SKM-1 (cell line): Measurements from ENCODE around the gene MAP1LC3B2.
A peak's percentile ranks its signal among the peaks of the same experiment; 100 is the strongest.

Experiments
- DNase-seq: peaks from one replicate; lab custom pipeline; 2025; ENCODE audit not compliant: unreplicated experiment; lab: John Stamatoyannopoulos, UW

The MAP1LC3B2 gene

DNA sequence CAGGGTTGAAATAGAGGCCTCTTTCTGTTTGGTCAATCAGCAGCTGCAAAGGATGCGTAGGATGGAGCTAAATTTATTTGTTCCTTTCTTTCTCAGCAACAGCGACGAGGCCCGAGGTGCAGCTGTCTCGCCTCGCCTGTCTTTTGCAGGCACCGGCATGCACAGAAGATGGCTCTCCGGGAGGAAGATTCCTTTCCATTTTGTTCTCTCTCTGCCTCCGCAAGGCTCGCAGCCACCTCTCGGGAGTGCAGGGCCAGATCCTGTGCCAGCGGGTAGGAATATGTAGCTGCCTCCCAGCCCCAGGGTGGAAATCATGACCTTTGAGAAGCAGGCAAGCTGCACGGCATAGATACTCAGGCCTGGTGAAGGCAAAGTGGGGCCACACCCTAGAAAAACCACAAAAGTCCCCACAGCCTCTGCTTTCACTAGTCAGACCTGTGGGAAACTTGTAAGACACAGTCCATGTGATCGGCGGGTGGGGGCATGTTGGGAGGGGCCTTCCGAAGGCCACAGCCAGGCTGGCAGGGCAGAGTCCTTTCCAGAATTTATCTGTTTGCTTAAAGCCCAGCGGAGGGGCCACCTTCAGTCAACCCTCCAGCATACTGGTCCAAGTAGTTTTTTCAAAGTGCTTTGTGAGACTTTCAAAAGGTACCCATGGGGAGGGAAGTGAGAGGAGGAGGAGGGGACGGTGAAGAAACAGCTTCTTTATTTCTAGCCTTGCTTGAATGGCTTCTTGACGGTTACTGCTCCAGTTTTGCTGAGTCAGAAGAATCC is at the start of gene MAP1LC3B2:
Gene MAP1LC3B2, plus strand, starts transcription at position 220 of the 774 bp plus-strand sequence. CDS start 16,562 bp downstream, outside the sequence.
- peak; percentile 73 for DNase-seq

DNA sequence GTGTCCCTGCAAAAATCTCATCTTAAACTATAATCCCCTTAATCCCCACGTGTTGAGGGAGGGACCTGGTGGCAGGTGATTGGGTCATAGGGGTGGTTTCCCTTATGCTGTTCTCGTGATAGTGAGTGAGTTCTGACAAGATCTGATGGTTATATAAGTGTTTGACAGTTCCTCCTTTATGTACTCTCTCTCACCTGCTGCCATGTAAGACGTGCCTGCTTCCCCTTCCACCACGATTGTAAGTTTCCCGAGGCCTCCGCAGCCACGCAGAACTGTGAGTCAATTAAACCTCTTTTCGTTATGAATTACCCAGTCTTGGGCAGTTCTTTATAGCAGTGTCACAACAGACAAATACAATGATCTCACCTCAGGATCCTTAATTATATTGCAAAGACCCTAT is 45.2 kb upstream of the MAP1LC3B2 start:
- no peak for DNase-seq

GRCh38 chr12:116515684-116516083 is 43.5 kb upstream of the MAP1LC3B2 start:
- DNase-seq = no peak

GRCh38 chr12:116516657-116517056 is 42.5 kb upstream of the MAP1LC3B2 start:
- DNase-seq = no peak

DNA sequence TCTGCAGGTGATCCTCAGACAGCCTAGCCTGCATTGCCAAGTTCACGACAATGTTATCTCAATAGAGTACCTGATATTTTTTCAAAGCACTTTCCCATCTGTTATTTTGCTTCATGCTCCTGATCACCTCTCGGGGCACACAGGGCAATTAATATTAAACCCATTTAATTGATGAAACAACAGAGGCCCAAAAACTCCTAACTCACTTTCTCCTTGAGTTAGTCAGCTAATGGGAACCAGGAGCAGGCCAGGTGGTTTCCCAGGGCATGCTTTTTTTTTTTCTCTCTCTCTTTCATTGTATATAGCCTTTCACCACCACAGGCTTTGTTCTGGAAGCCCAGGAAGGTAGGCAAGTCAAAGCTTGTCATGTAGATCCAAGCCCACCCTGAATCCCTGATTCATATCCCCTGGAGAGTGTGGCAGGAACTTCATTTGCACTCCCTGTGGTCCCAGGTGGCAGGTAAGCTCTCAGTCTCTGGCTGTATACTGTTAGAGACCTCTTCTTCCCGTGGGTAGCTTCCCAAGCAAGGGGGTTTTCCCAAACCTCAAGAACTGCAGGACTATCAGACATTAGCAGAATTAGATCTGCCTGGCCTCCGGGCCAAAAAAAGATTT is 41.6 kb upstream of the MAP1LC3B2 start:
- DNase-seq = no peak

- DNase-seq = no peak
These were observed 38.9 kb upstream of the MAP1LC3B2 start for GRCh38 chr12:116520225-116520760.

DNA sequence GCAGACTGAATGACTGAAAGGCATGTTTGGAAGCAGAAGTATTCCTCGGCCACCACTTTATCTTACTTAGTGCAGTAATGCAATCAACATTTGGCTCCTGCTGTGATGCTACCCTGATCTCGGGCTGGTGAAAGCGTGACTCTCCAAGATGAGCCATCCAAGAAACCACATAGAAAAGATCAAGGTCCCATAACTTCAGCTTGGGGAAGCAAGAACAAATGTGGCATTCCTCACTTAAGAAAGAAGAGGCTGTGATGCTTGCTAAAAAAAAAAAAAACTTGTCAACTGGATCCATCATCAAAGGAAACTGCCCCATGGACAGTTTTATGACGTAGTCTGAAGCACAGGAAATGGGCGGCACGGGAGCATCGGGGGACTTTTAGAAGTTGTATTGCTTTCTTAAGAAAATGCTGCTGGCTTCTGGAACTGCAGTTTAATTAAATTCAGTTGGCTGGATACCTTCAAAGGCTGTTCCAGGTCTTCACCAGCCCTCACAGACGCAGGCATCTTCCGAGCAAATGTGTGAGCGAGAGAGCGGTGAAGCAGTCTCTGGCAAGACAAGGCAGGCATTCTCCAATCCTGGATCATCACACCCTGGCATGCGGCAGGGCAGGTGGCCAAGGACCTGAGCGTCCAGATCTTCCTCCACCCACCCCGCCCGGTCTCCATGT is 38.2 kb upstream of the MAP1LC3B2 start:
- no peak for DNase-seq

DNA sequence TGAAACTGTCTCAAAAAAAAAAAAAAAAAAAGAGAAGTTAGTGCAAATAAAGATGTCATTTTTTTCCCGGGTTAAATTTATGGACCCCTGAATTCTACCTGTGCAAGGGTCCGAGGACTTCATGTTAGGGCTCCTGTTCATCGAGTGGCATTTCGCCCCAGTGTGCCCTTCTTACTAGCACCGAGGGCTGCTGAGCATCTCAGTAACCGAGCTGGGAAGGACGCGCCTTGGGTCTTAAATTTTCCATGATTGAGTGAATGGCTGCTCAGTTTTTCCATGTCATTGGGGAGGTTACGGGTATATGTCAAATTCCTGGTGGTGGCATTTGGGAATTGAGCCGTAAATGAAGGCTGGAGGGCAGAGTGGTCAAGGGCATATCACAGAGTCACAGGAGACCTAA is 34.9 kb upstream of the MAP1LC3B2 start:
- no peak for DNase-seq

GRCh38 chr12:116524964-116525379 is 34.2 kb upstream of the MAP1LC3B2 start:
- DNase-seq = no peak

- DNase-seq = no peak
These were observed 33.7 kb upstream of the MAP1LC3B2 start for GRCh38 chr12:116525418-116526001.

DNA sequence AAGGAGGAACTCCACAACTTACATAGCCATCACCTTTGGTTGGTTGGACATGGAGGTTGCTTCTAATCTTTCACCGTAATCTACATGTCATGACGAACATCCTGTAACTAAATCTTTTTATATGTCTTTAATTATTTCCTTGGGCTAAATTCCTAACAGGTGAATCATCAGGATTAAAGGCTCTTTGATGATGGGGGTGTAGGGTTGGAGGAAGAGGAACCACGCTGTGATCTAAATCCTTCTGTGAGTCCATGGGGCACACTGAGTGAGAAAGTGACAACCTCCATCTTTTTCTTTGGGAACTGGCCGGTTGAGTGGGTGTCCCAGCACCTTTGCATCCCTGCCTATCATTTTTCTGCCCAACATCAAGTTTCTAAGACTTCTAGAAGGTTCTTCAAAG is 31.1 kb upstream of the MAP1LC3B2 start:
- no peak for DNase-seq

DNA sequence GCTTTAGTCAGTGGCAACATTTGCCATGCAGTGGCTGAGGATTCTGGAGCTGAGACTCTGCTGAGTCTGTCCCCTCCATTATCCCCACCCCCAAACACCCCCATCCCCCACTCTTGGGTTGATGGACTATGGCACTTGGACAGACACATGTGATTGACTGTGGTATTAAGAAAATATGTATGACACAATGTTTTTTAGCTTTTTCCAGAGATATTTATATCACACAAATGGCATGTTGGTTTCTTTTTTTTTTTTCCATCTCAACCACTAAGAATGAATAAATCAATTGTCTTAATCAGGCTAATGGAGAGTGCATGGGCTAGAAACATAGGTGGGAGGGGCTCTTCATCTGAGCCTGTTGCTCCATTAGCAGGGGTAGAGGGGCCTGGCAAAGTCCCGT is 30.7 kb upstream of the MAP1LC3B2 start:
- no peak for DNase-seq

GRCh38 chr12:116529048-116529447 is 30.1 kb upstream of the MAP1LC3B2 start:
- no peak for DNase-seq

DNA sequence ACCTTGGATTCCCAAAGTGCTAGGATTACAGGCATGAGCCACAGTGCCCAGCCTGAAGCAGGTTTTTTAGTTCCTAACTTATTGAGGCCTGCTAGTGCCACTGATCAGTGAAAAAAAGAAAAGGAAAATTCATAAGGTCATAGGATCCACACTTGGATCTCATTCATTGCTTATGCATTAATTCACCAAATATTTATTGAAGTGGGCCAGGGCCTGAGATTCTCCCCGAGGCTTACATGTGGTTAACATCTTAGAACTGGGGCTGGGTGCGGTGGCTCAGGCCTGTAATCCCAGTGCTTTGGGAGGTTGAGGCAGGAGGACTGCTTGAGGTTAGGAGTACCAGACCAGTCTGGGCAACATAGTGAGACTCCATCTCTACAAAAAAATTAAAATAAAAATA is 29.5 kb upstream of the MAP1LC3B2 start:
- DNase-seq = no peak

DNA sequence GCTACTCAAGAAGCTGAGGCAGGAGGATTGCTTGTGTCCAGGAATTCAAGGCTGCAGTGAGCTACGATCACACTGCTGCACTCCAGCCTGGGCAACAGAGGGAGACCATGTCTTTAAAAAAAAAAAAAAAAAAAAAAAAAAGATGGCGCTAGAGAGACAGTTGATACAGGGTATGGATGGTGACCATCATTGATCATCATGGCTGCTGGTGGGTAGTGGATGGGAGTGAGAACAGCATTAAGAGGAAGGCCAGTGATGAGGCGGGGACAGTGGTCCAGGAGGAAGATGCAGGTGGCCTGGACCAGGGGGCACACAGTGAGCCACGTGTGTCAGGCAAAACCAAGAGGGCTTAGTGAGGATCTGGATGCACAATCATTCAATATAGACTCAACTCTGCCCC is 26.8 kb upstream of the MAP1LC3B2 start:
- DNase-seq = no peak

- no peak for DNase-seq
These were observed 26.2 kb upstream of the MAP1LC3B2 start for GRCh38 chr12:116532986-116533342.

DNA sequence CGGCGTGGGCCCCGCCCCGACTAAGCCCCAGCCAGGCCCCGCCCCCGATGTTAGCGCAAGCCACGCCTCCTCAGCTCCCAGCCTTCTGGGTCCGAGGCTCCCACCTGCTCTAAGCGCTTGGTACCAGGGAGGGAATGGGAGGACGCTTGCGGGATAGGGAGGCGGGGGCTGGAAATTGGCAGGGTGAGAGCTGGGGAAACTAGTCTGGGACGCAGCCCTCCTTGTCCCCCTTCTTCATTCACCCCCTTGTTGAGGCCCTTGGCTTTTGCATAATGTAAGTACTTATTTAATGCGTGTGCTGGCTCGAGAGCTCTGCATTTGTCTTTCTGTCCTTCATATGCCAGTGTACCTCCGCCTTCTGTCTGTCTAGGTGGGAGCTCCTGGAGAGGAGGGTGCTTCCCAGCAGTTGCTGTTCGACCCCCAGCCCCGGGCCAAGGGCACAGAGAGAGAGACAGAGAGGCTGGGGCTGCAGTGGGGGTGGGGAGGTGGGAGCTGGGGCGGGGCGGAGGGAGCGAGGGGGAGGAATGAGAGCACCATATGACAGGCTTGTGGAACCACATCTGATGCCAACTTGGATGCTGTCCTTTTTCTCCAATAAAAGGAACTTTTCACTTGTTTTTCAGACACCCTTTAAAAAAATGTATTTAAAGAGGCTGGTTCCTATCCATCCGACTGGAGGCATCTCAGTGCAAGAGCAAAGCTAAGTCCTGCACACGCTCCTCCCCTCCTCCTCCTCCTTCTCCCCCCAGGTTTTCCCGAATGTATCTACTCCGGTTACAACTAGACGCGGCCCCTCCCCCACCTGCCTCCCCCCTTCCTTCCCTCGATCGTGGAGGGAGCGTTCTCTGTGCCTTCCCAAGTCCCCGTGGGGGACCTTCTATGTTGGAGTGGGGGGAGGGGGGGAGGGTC is 25.6 kb upstream of the MAP1LC3B2 start:
- peak; percentile 17 for DNase-seq

GRCh38 chr12:116534311-116535121 is 24.7 kb upstream of the MAP1LC3B2 start:
- no peak for DNase-seq

- DNase-seq = no peak
These were observed 23.9 kb upstream of the MAP1LC3B2 start for GRCh38 chr12:116535241-116535640.
